Measurements from ENCODE around the gene RGS7. TPM values are rescaled to one million over a fixed set of nuclear protein-coding genes. Genes with fewer than 3 reads are reported as not detected.

RGS7 gene
- total RNA-seq, 2 donors from 2014 or later, result not detected

GRCh38 chr1:241240069-241240468 lies 116.9 kb downstream of the RGS7 start:
- Histone ChIP-seq H3K36me3 (no peaks in the 10 kb centered on the region), H3K4me3 (no peak overlapping the region), H3K9me3 (no peaks in the 10 kb centered on the region), H3K27me3 (no peaks in the 10 kb centered on the region), H3K27ac (no peak overlapping the region), H3K4me1 (no peaks in the 10 kb centered on the region)
- no peak for TF ChIP-seq CTCF (IDR thresholded peaks at IDR 0.05)
- DNase-seq (ENCODE audit: low spot score), result no peak

GRCh38 chr1:241237873-241238272 lies 119.1 kb downstream of the RGS7 start:
- Histone ChIP-seq H3K9me3 (no peaks in the 10 kb centered on the region), H3K36me3 (no peaks in the 10 kb centered on the region), H3K4me3 (no peak overlapping the region), H3K27ac (no peak overlapping the region), H3K27me3 (no peaks in the 10 kb centered on the region), H3K4me1 (no peaks in the 10 kb centered on the region)
- no peak for DNase-seq (ENCODE audit: low spot score)
- no peak for TF ChIP-seq CTCF (IDR thresholded peaks at IDR 0.05)

DNA sequence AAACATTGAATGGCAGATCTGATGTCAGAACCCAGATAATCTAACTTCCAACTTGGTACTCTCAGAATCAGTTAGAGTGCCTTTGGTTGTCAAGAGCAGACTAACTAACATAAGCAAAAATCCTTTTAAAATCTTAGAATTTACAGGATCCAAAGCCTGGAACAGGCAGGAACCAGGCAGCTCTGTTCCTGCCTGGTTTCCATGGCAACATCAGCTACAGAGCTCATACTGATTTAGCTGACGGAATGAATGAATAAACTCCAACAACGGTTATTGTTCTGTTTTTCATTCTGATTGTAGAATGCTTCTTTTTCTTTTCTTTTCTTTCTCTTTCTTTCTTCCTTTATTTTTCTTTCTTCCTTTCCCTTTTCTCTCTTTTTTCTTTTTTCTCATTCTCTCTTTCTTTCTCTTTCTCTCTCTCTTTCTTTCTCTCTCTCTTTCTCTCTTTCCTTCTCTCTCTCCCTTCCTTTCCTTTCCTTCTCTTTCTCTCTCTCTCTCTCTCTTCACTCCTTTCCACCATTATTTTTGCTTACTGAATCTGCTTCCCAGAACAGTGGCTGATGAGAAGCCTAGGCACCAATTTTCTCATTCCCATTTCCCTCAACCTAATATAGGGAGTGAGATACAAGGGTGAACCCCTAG lies 121.6 kb downstream of the RGS7 start:
- Histone ChIP-seq H3K9me3 (no peaks in the 10 kb centered on the region), H3K27ac (no peak overlapping the region), H3K36me3 (no peaks in the 10 kb centered on the region), H3K4me1 (no peaks in the 10 kb centered on the region), H3K4me3 (no peak overlapping the region), H3K27me3 (no peaks in the 10 kb centered on the region)
- no peak for TF ChIP-seq CTCF (IDR thresholded peaks at IDR 0.05)
- DNase-seq (ENCODE audit: low spot score), result no peak

DNA sequence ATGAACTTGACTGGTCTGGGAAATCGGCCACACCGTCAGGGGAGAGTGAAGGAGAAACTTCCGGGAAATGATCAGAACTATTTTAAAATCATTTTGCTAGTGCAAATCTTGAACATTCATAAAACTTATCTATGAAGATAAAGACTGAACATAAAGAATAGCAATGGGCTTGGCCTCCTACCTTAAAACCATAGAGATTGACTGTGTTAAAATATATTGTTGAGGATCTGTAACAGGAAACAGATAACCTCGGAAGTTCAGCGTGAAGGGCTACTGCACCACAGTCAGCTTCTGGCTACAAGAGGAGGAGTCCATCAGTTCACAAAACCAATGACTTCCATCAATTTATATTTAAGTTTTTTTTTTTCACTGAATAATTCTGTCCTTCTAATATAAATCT lies 127.3 kb downstream of the RGS7 start:
- no peaks in the 10 kb centered on the region for H3K27me3 ChIP-seq
- no peak overlapping the region for H3K4me3 ChIP-seq
- no peaks in the 10 kb centered on the region for H3K4me1 ChIP-seq
- no peak for DNase-seq (ENCODE audit: low spot score)
- TF ChIP-seq CTCF (IDR thresholded peaks at IDR 0.05), result no peak
- H3K9me3 ChIP-seq, result no peaks in the 10 kb centered on the region
- no peak overlapping the region for H3K27ac ChIP-seq
- H3K36me3 ChIP-seq, result no peaks in the 10 kb centered on the region

GRCh38 chr1:241229216-241229615 lies 127.8 kb downstream of the RGS7 start:
- H3K27me3 ChIP-seq, result no peaks in the 10 kb centered on the region
- H3K36me3 ChIP-seq, result no peaks in the 10 kb centered on the region
- no peaks in the 10 kb centered on the region for H3K9me3 ChIP-seq
- no peak overlapping the region for H3K27ac ChIP-seq
- no peak overlapping the region for H3K4me3 ChIP-seq
- DNase-seq (ENCODE audit: low spot score), result no peak
- H3K4me1 ChIP-seq, result no peaks in the 10 kb centered on the region
- no peak for TF ChIP-seq CTCF (IDR thresholded peaks at IDR 0.05)

- DNase-seq (ENCODE audit: low spot score), result no peak
- TF ChIP-seq CTCF (IDR thresholded peaks at IDR 0.05), result no peak
- Histone ChIP-seq H3K27ac (no peak overlapping the region), H3K4me1 (no peaks in the 10 kb centered on the region), H3K36me3 (no peaks in the 10 kb centered on the region), H3K9me3 (no peaks in the 10 kb centered on the region), H3K4me3 (no peak overlapping the region), H3K27me3 (no peaks in the 10 kb centered on the region)
Observed at GRCh38 chr1:241228339-241228738, 128.7 kb downstream of the RGS7 start.

All from right atrium auricular region (tissue), 2 donors.